ENCODE data around the gene NMT1. TPM values are rescaled to one million over a fixed set of nuclear protein-coding genes. Genes with fewer than 3 reads are reported as not detected.

The NMT1 gene
- total and polyA plus RNA-seq, 2 of the 13 experiments (the other 11 are each of a cell fraction or from before 2014, with no cell fraction given) = 75.7 to 142 TPM

DNA sequence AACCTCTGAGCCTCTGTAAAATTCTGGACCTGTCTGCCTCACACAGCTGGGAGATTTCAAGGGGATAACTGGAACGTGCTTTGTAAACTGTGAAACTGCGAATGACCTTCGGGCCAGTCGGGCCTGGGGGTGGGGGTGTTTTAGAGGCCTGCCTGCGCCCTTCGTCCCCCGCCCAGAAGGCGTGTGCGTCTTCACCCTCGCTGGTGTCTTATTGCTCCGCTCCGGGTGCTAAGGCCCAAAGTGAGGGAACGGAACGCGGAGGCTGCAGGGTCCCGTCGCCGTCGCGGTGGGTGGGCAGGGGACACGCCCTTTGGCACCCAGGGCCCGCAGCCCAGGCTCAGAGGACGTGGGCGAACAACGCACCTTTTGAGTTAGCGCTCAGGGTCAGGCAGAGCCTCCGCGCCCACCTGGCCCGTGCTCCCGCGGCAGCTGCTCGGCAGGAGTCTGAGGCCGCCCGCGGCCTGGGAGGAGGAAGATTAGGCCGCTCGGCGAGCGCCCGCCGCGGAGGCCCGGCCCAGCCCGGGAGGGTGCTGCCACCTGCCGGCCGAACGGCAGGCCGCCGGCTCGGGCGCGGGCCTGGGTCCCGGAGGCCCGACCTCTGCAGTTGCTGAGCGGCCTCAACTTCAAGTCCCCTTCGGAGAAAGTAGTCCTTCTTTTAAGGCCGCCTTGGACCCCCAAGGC, 39.4 kb upstream of the NMT1 start (continued):
- TF ChIP-seq TAF1 (CRISPR knock-in tag; IDR thresholded peaks at IDR 0.05) (peak; percentile 60; the same call in 1 of the 2 replicates), ZSCAN21 (CRISPR knock-in tag; IDR thresholded peaks at IDR 0.05; ENCODE audit: borderline replicate concordance) (peak; percentile 96), SOX6 (IDR thresholded peaks at IDR 0.05) (no peak), SOX6 (CRISPR knock-in tag; IDR thresholded peaks at IDR 0.05) (no peak; the same call in 1 of the 2 replicates), HMGA1 (CRISPR knock-in tag; conservative IDR thresholded peaks at IDR 0.05) (no peak; the same call in 1 of the 2 replicates), MBD4 (IDR thresholded peaks at IDR 0.05; ENCODE audit: borderline replicate concordance, low read length) (no peak), FOXP1 (IDR thresholded peaks at IDR 0.05) (no peak), FOXP1 (CRISPR knock-in tag; IDR thresholded peaks at IDR 0.05) (no peak), ZFP41 (CRISPR knock-in tag; IDR thresholded peaks at IDR 0.05; ENCODE audit: borderline replicate concordance) (peak; percentile 69; the same call in 1 of the 2 replicates), ZBTB21 (CRISPR knock-in tag; IDR thresholded peaks at IDR 0.05) (no peak), FIP1L1 (IDR thresholded peaks at IDR 0.05; ENCODE audit: borderline replicate concordance, insufficient read depth, low read depth, low read length) (no peak), SALL2 (CRISPR knock-in tag; IDR thresholded peaks at IDR 0.05) (peak; percentile 11; the same call in 1 of the 2 replicates), YEATS4 (CRISPR knock-in tag; IDR thresholded peaks at IDR 0.05; ENCODE audit: borderline replicate concordance) (peak; percentile 73; the same call in 1 of the 2 replicates), ASH2L (IDR thresholded peaks at IDR 0.05; ENCODE audit: insufficient read length, low read depth, low read length) (peak; percentile 65), ZNF3 (CRISPR knock-in tag; IDR thresholded peaks at IDR 0.05) (no peak), ZBTB7A (CRISPR knock-in tag; IDR thresholded peaks at IDR 0.05) (peak; percentile 82; the same call in 1 of the 2 replicates), ZNF180 (CRISPR knock-in tag; IDR thresholded peaks at IDR 0.05; ENCODE audit: borderline replicate concordance, low read depth) (no peak), BHLHE40 (IDR thresholded peaks at IDR 0.05; ENCODE audit: low read length) (no peak)
- TF ChIP-seq, protein P1, sequence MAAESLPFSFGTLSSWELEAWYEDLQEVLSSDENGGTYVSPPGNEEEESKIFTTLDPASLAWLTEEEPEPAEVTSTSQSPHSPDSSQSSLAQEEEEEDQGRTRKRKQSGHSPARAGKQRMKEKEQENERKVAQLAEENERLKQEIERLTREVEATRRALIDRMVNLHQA (CRISPR knock-in tag; IDR thresholded peaks at IDR 0.05) = no peak
- TF ChIP-seq, protein P2, sequence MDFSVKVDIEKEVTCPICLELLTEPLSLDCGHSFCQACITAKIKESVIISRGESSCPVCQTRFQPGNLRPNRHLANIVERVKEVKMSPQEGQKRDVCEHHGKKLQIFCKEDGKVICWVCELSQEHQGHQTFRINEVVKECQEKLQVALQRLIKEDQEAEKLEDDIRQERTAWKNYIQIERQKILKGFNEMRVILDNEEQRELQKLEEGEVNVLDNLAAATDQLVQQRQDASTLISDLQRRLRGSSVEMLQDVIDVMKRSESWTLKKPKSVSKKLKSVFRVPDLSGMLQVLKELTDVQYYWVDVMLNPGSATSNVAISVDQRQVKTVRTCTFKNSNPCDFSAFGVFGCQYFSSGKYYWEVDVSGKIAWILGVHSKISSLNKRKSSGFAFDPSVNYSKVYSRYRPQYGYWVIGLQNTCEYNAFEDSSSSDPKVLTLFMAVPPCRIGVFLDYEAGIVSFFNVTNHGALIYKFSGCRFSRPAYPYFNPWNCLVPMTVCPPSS (IDR thresholded peaks at IDR 0.05) = no peak
- TF ChIP-seq, protein P3, sequence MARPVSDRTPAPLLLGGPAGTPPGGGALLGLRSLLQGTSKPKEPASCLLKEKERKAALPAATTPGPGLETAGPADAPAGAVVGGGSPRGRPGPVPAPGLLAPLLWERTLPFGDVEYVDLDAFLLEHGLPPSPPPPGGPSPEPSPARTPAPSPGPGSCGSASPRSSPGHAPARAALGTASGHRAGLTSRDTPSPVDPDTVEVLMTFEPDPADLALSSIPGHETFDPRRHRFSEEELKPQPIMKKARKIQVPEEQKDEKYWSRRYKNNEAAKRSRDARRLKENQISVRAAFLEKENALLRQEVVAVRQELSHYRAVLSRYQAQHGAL (CRISPR knock-in tag; IDR thresholded peaks at IDR 0.05; ENCODE audit: not compliant biosample characterization) = peak; percentile 74
- TF ChIP-seq, protein P4, sequence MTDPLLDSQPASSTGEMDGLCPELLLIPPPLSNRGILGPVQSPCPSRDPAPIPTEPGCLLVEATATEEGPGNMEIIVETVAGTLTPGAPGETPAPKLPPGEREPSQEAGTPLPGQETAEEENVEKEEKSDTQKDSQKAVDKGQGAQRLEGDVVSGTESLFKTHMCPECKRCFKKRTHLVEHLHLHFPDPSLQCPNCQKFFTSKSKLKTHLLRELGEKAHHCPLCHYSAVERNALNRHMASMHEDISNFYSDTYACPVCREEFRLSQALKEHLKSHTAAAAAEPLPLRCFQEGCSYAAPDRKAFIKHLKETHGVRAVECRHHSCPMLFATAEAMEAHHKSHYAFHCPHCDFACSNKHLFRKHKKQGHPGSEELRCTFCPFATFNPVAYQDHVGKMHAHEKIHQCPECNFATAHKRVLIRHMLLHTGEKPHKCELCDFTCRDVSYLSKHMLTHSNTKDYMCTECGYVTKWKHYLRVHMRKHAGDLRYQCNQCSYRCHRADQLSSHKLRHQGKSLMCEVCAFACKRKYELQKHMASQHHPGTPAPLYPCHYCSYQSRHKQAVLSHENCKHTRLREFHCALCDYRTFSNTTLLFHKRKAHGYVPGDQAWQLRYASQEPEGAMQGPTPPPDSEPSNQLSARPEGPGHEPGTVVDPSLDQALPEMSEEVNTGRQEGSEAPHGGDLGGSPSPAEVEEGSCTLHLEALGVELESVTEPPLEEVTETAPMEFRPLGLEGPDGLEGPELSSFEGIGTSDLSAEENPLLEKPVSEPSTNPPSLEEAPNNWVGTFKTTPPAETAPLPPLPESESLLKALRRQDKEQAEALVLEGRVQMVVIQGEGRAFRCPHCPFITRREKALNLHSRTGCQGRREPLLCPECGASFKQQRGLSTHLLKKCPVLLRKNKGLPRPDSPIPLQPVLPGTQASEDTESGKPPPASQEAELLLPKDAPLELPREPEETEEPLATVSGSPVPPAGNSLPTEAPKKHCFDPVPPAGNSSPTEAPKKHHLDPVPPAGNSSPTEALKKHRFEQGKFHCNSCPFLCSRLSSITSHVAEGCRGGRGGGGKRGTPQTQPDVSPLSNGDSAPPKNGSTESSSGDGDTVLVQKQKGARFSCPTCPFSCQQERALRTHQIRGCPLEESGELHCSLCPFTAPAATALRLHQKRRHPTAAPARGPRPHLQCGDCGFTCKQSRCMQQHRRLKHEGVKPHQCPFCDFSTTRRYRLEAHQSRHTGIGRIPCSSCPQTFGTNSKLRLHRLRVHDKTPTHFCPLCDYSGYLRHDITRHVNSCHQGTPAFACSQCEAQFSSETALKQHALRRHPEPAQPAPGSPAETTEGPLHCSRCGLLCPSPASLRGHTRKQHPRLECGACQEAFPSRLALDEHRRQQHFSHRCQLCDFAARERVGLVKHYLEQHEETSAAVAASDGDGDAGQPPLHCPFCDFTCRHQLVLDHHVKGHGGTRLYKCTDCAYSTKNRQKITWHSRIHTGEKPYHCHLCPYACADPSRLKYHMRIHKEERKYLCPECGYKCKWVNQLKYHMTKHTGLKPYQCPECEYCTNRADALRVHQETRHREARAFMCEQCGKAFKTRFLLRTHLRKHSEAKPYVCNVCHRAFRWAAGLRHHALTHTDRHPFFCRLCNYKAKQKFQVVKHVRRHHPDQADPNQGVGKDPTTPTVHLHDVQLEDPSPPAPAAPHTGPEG (CRISPR knock-in tag; IDR thresholded peaks at IDR 0.05) = no peak; the same call in 1 of the 2 replicates
- TF ChIP-seq, protein P5, sequence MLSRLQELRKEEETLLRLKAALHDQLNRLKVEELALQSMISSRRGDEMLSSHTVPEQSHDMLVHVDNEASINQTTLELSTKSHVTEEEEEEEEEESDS (CRISPR knock-in tag; IDR thresholded peaks at IDR 0.05; ENCODE audit: borderline replicate concordance) = no peak

All from HepG2 (cell line).